Choroid plexus epithelial cell (primary cell): ENCODE data around the gene SIGLEC8.

ENCODE experiments used
- DNase-seq: peaks from one replicate; pipeline ENCODE4 v3.0.0-alpha.2; 2010; ENCODE audit warnings: low read depth
- H3K4me3 ChIP-seq: 2 replicates; pipeline ENCODE4 v1.5.1; 2011; ENCODE audit warnings: low read depth, mild to moderate bottlenecking, control low read depth, low read length, moderate library complexity
- CTCF ChIP-seq: conservative IDR thresholded peaks from 2 replicates; pipeline ENCODE4 v1.5.1; 2011; ENCODE audit warnings: low read depth, mild to moderate bottlenecking, control low read depth, inconsistent platforms, low read length, moderate library complexity

SIGLEC8 gene

GRCh38 chr19:51497666-51498065 is 39.4 kb upstream of the SIGLEC8 start:
- DNase-seq: no peak
- H3K4me3 ChIP-seq: no peak overlapping the region
- TF ChIP-seq CTCF: no peak

- H3K4me3 ChIP-seq: no peak overlapping the region
- no peak for TF ChIP-seq CTCF
Measured at GRCh38 chr19:51493776-51494175, 35.5 kb upstream of the SIGLEC8 start.

GRCh38 chr19:51491586-51491985 is 33.3 kb upstream of the SIGLEC8 start:
- no peak for DNase-seq
- H3K4me3 ChIP-seq: no peak overlapping the region
- TF ChIP-seq CTCF: no peak

More at GRCh38 chr19:51493776-51494175, 35.5 kb upstream of the SIGLEC8 start:
- DNase-seq: no peak

- TF ChIP-seq CTCF: no peak
- no peak overlapping the region for H3K4me3 ChIP-seq
- no peak for DNase-seq
Measured at GRCh38 chr19:51490676-51491075, 32.4 kb upstream of the SIGLEC8 start.

GRCh38 chr19:51489113-51489512 is 30.9 kb upstream of the SIGLEC8 start:
- no peak overlapping the region for H3K4me3 ChIP-seq
- DNase-seq: no peak
- no peak for TF ChIP-seq CTCF

GRCh38 chr19:51488491-51488890 is 30.2 kb upstream of the SIGLEC8 start:
- no peak for DNase-seq
- no peak for TF ChIP-seq CTCF
- H3K4me3 ChIP-seq: no peak overlapping the region

GRCh38 chr19:51485960-51486660 is 27.9 kb upstream of the SIGLEC8 start:
- H3K4me3 ChIP-seq: no peak overlapping the region
- TF ChIP-seq CTCF: no peak
- no peak for DNase-seq
